ENCODE measurements around the gene TAF7.
"Not testable (repeated sequence)": the region's sequence is repeated elsewhere in the genome, so short reads cannot be mapped to it uniquely, and the experiment has no call there.

Gene TAF7

GRCh38 chr5:141320225-141321169, at the start of gene TAF7:
TAF7 (minus strand) TSS chr5:141320784; CDS start chr5:141320044, 740 bp downstream.
- DNase-seq (ENCODE audit: low read depth in 2 of 2), result peak; percentile 83 to 88

DNA sequence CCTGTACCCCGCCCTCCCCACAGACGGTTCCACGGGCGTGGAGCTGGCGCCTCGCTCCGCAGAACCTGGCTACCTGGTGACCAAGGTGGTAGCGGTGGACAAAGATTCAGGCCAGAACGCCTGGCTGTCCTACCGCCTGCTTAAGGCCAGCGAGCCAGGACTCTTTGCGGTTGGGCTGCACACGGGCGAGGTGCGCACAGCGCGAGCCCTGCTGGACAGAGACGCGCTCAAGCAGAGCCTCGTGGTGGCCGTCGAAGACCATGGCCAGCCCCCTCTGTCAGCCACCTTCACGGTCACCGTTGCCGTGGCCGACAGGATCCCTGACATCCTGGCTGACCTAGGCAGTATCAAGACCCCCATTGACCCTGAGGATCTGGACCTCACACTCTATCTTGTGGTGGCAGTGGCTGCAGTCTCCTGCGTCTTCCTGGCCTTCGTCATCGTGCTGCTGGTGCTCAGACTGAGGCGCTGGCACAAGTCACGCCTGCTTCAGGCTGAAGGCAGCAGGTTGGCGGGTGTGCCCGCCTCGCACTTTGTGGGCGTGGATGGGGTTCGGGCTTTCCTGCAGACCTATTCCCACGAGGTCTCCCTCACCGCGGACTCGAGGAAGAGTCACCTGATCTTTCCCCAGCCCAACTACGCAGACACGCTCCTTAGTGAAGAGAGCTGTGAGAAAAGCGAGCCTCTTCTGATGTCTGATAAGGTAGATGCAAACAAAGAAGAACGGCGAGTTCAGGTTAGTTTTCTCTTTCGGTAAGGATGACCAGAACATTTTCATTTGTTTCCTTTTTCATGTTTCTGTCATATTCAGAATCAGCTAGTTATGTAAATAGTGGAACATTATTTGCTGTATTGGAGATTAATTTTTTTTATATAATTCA, 45.7 kb upstream of the TAF7 start:
- no peak for DNase-seq (ENCODE audit: low read depth in 2 of 2)

DNA sequence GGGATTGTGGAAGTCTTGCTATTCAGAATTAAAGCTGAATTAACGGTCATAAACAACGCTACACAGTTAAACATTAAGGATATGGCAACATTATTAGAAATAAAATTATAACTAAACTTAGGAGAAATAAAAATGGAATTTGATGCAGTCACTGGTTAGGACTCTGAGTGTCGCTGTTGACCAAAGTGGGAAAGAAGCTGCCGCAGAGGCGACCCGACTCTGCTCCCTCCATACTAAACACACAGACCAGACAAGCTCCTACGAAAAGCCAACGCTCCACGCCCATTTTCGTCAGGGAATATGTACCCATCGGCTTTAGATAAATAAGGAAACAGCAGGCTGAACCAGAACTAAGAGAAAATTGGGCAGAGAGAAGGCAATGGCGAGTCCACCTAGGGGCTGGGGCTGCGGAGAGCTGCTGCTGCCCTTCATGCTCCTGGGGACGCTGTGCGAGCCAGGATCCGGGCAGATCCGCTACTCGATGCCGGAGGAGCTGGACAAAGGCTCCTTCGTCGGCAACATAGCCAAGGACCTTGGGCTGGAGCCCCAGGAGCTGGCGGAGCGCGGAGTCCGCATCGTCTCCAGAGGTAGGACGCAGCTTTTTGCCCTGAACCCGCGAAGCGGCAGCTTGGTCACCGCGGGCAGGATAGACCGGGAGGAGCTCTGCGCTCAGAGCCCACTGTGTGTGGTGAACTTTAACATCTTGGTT, 43.5 kb upstream of the TAF7 start, which contains the start of gene PCDHGA5:
Gene PCDHGA5 (plus strand): TSS at position 211 of the 709 bp plus-strand sequence. CDS start 169 bp downstream, at position 380.
- no peak for DNase-seq (ENCODE audit: low read depth in 2 of 2)

DNA sequence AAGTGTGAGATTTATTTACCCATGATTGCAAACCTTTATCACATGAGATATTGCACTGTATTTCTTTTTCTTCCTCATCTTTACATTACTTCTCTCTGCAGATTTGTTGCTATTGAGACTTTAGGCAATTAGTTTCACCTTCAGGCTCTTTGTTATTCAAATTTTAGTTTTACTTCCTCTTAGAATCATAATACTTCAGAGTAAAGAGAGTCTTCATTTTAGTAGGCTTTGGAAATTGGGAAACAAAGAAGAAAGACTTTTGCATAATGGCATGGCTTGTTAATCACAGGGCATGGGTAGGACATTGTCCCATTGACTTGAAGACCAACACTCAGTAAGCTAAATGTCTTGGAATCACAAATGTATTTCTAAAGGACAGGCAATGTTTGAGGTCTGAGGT, 42.1 kb upstream of the TAF7 start:
- DNase-seq (ENCODE audit: low read depth in 2 of 2), result no peak

GRCh38 chr5:141360685-141361084, 40.1 kb upstream of the TAF7 start:
- no peak for DNase-seq (ENCODE audit: low read depth in 2 of 2)

GRCh38 chr5:141359790-141360426, 39.3 kb upstream of the TAF7 start, which contains the start of gene PCDHGB2:
PCDHGB2 (plus strand) TSS chr5:141359994; CDS start chr5:141360136, 142 bp downstream.
- DNase-seq (ENCODE audit: low read depth in 2 of 2), result no peak

GRCh38 chr5:141356950-141357349, 36.4 kb upstream of the TAF7 start:
- no peak for DNase-seq (ENCODE audit: low read depth in 2 of 2)

GRCh38 chr5:141356133-141356532, 35.5 kb upstream of the TAF7 start:
- no peak for DNase-seq (ENCODE audit: low read depth in 2 of 2)

- no peak for DNase-seq (ENCODE audit: low read depth in 2 of 2)
These were observed 35.1 kb upstream of the TAF7 start for GRCh38 chr5:141355641-141356040.

GRCh38 chr5:141354900-141355469, 34.4 kb upstream of the TAF7 start, which contains the start of gene PCDHGA4:
PCDHGA4 (plus strand) TSS chr5:141355021; CDS start chr5:141355108, 87 bp downstream.
- DNase-seq (ENCODE audit: low read depth in 2 of 2), result no peak

GRCh38 chr5:141351591-141351990, 31.0 kb upstream of the TAF7 start:
- no peak for DNase-seq (ENCODE audit: low read depth in 2 of 2)

DNA sequence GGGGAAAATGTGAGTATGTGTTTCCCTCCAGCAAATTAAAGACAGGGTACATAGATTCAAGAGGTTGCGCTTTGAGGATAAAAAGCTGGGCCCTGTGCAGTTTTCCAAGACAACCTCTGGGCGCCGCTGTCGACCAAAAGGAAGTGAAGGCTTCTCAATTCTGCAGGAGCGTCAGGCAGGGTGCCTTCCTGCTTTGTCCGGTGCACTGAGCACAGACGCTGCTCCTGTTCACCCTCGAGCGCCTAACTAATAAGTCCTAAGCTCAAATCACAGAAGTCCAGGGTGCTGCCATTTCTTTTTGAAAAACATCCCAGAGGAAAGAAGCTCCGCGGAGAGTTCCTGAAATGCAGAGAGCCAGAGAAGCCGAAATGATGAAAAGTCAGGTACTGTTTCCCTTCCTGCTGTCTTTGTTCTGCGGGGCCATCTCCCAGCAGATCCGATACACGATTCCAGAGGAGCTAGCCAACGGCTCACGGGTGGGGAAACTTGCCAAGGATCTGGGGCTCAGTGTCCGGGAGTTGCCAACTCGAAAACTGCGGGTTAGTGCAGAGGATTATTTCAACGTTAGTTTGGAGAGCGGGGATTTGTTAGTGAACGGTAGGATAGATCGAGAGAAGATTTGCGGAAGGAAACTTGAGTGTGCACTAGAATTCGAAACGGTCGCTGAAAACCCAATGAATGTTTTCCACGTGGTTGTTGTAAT, 29.5 kb upstream of the TAF7 start, which contains the start of gene PCDHGB1:
Gene PCDHGB1 (plus strand): TSS at position 183 of the 703 bp plus-strand sequence. CDS start 162 bp downstream, at position 345.
- peak in 1 of 2 donors; percentile 11 for DNase-seq (ENCODE audit: low read depth in 2 of 2)

- not testable (repeated sequence) for DNase-seq (ENCODE audit: low read depth in 2 of 2)
These were observed 25.4 kb upstream of the TAF7 start for GRCh38 chr5:141346017-141346416.

DNA sequence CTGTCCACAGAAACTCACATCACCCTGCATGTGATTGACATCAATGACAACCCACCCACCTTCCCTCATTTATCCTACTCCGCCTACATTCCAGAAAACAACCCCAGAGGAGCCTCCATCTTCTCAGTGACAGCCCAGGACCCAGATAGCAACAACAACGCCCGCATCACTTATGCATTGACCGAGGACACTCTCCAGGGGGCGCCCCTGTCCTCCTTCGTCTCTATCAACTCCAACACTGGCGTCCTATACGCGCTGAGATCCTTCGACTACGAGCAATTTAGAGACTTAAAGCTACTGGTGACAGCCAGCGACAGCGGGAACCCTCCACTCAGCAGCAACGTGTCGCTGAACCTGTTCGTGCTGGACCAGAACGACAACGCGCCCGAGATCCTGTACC, 24.7 kb upstream of the TAF7 start:
- no peak for DNase-seq (ENCODE audit: low read depth in 2 of 2)

- DNase-seq (ENCODE audit: low read depth in 2 of 2), result no peak
These were observed 23.4 kb upstream of the TAF7 start for GRCh38 chr5:141343953-141344463.

DNA sequence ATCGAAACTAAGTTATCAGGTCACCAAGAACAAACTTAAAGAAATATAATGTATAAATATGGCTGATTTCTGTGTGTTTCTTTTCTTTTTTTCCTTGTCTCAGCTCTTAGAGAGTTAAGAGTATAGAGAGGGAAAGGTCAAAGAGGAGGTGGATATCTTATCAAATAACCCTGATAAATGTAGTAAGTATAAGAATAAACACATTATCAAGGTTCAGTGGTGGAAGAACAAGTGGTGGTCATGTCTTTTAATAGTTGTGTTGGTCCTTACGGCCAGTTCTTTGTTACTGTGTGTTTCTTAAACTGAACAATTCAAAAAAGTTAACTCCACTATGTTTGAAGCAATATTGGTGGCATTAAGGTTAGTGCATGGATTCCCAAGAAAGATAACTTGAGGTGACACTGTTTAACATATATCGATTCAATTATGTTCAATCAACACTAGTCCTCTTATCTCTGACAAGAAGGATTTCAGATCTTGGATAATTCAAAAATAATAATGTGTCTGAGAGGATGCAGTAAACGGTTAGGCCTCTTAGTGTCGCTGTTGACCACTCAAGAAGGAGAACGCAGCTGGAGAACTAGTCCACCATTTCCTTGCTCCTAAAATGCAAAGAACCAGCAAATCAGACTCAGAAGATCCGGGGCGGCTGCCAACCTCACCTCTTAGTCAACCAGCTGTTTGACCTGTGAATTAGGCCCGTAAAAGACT, 22.8 kb upstream of the TAF7 start, which contains the start of gene PCDHGA3:
Gene PCDHGA3 (plus strand): TSS at position 588 of the 711 bp plus-strand sequence. CDS start 205 bp downstream, outside the sequence.
- DNase-seq (ENCODE audit: low read depth in 2 of 2), result no peak

DNA sequence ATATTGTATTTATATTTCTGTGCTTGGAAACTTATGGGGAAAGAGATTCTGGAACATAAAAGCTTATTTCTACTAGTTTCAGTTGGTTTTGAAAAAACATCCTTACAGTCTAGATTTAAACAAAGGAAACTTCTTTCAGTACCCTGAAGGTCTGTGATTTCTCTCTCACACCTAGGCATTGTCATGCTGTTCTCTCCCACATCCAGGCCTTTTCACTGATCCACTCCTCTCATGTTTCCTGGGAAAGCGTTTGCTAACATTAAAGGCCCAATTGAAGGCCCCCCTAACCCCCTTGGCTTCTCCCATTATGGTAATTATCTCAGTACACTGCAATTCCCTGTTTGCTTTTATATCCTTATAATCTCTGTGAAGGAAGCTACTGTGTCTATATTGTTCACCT, 22.2 kb upstream of the TAF7 start:
- DNase-seq (ENCODE audit: low read depth in 2 of 2), result no peak

- not testable (repeated sequence) for DNase-seq (ENCODE audit: low read depth in 2 of 2)
These were observed 20.3 kb upstream of the TAF7 start for GRCh38 chr5:141340781-141341354.

All from stimulated activated CD4-positive, alpha-beta T cell treated with anti-CD3 and anti-CD28 coated beads, Interleukin-15, amount 100 ng/mL, for 48 hours (primary cell).